Adrenal gland (tissue), 12 donors: Measurements from ENCODE around the gene ASAP2. TPM values are rescaled to one million over a fixed set of nuclear protein-coding genes. Genes with fewer than 3 reads are reported as not detected.

Experiments
- DNase-seq, 7 donors: peaks; one replicate each; pipeline ENCODE4 v3.0.0-alpha.2; 2019 to 2020
- H3K27ac ChIP-seq, 5 donors: fragments of 200-600 bp; sonication (generic) in 4 of 5; 1 replicate in 3 of 5; 2 replicates in 2 of 5; pipeline versions ENCODE4 v1.5.1 to v1.8.0; 2016 to 2020; ENCODE audit warnings: mild to moderate bottlenecking in 1 of 5
- H3K27me3 ChIP-seq: fragments of 200-600 bp; 2 replicates; pipeline ENCODE4 v1.8.0; 2021
- H3K36me3 ChIP-seq, 2 donors: fragments of 200-600 bp; replicated peaks in 1 of 2; 1 replicate in 1 of 2; 2 replicates in 1 of 2; pipeline versions ENCODE4 v1.5.1 to v1.8.0; 2018 to 2022
- H3K4me1 ChIP-seq, 2 donors: fragments of 200-600 bp; replicated peaks in 1 of 2; 1 replicate in 1 of 2; 2 replicates in 1 of 2; pipeline versions ENCODE4 v1.5.1 to v1.8.0; 2018 to 2021
- H3K4me3 ChIP-seq, 4 donors: fragments of 200-600 bp; sonication (generic) in 3 of 4; one replicate each; pipeline ENCODE4 v1.5.1; 2016 to 2018
- H3K9me3 ChIP-seq, 3 donors: fragments of 200-600 bp; sonication (generic) in 1 of 3; replicated peaks in 1 of 3; 1 replicate in 2 of 3; 2 replicates in 1 of 3; pipeline versions ENCODE4 v1.5.1 to v1.8.0; 2016 to 2021
- CTCF ChIP-seq, 6 experiments: fragments of 450-650 bp in 4 of 6; fragments of 200-600 bp in 2 of 6; sonication (generic) in 1 of 6; IDR thresholded peaks; 1 replicate in 5 of 6; 2 replicates in 1 of 6; pipeline versions ENCODE4 v1.5.1 to v1.8.0; 2016 to 2021; ENCODE audit warnings: antibody characterized with exemption in 6 of 6, mild to moderate bottlenecking in 2 of 6, moderate library complexity in 1 of 6
- POLR2A ChIP-seq, 2 donors: fragments of 450-650 bp; IDR thresholded peaks; one replicate each; pipeline ENCODE4 v1.6.1; 2017; ENCODE audit warnings: antibody characterized with exemption in 2 of 2, mild to moderate bottlenecking in 2 of 2, moderate library complexity in 1 of 2
- WGBS, 4 donors: extraction: QIAGEN DNeasy Blood & Tissue Kit in 2 of 4; methylation state at CpG; one replicate each; pipeline versions ENCODE4 v1.1.5 to v1.1.7; 2013 to 2017; 5-methylcytosine and 5-hydroxymethylcytosine counted together
- intact Hi-C, 2 donors: fragments of 100-400 bp; cut with DNase I; formaldehyde crosslinking; loops; one replicate each; pipeline versions ENCODE4 v1.14.1 to v1.15.0; 2022 to 2023
- polyA plus RNA-seq, 3 donors: library from polyadenylated mRNA; stranded (reverse); fragments of 200-250 nt in 2 of 3; fragments of 350-450 nt in 1 of 3; fragmentation: Illumina TruSeq in 1 of 3; extraction: RNeasy Lipid Tissue Mini Kit (QIAGEN cat#74804) in 1 of 3; gene quantifications; one replicate each; pipeline ENCODE4 v1.2.3, GENCODE V29; 2013 to 2014
- total RNA-seq, 9 donors: library from RNA; depleted of rRNA in 4 of 9; stranded (reverse); fragments of >200 nt in 4 of 9; fragments of 120-200 nt in 1 of 9; fragmentation: NEBNext Ultra II Directional in 1 of 9; extraction: Animal tissue kit (Norgen Biotek cat#: 25700) in 1 of 9; gene quantifications; one replicate each; pipeline versions ENCODE4 v1.1.0 to v1.2.4, GENCODE V29; 2013 to 2023
- donor health status: healthy with polysubstance abuse.
- donor health status: Bipolar disorder and iron deficiency.
- donor health status: DM: yes; HTN: yes; CAD: no.
- donor health status: DM: no; HTN: no; CAD: no.
- donor health status: DM: no; HTN: no; CAD: no.
- donor health status: DM: yes; HTN: yes; CAD: no.

ASAP2 gene
- total and polyA plus RNA-seq, 12 donors = 5.4 to 12.9 (median 7.7) TPM

- TF ChIP-seq POLR2A (IDR thresholded peaks at IDR 0.05) (no peak), CTCF (IDR thresholded peaks at IDR 0.05) (no peak)
- intact Hi-C loops = no loop called here
- Histone ChIP-seq H3K36me3 (no peaks in the 10 kb centered on the region), H3K9me3 (no peaks in the 10 kb centered on the region), H3K27me3 (no peaks in the 10 kb centered on the region), H3K4me3 (no peak overlapping the region), H3K27ac (peak overlapping the region in 2 of 5 donors; percentile 65 to 79), H3K4me1 (peaks cover 10 to 19% of the 10 kb centered on the region in 2 donors)
- DNase-seq = peak in 6 of 7 donors; percentile 63 to 79 (median 67)
- WGBS, 4 donors = 61 to 81% (median 63%) methylated on average over 27 to 30 of the region's 30 CpGs
Measured at GRCh38 chr2:9378433-9379390, 172.1 kb downstream of the ASAP2 start.

GRCh38 chr2:9379391-9379755 lies 172.8 kb downstream of the ASAP2 start:
- Histone ChIP-seq H3K4me1 (peaks cover 10 to 19% of the 10 kb centered on the region in 2 donors), H3K27ac (no peak overlapping the region), H3K36me3 (no peaks in the 10 kb centered on the region), H3K9me3 (no peaks in the 10 kb centered on the region), H3K27me3 (no peaks in the 10 kb centered on the region), H3K4me3 (no peak overlapping the region)
- intact Hi-C loops = no loop called here
- WGBS, 4 donors = 90 to 98% (median 92%) methylated on average over 5 of the region's 5 CpGs
- no peak for DNase-seq
- TF ChIP-seq CTCF (IDR thresholded peaks at IDR 0.05) = no peak
- TF ChIP-seq POLR2A (IDR thresholded peaks at IDR 0.05) = no peak

GRCh38 chr2:9380702-9381628 lies 174.4 kb downstream of the ASAP2 start:
- no peaks in the 10 kb centered on the region for H3K9me3 ChIP-seq
- H3K27ac ChIP-seq = peak overlapping the region in 4 of 5 donors; percentile 41 to 89 (median 66)
- TF ChIP-seq CTCF (IDR thresholded peaks at IDR 0.05) = no peak
- peak in 1 of 2 donors; percentile 14 for TF ChIP-seq POLR2A (IDR thresholded peaks at IDR 0.05)
- H3K36me3 ChIP-seq = no peaks in the 10 kb centered on the region
- WGBS, 4 donors = 58 to 78% (median 59%) methylated on average over 9 to 18 of the region's 18 CpGs
- no peak overlapping the region for H3K4me3 ChIP-seq
- H3K4me1 ChIP-seq = peaks cover 10 to 21% of the 10 kb centered on the region in 2 donors
- DNase-seq = peak in 6 of 7 donors; percentile 81 to 88 (median 84)
- intact Hi-C loops = no loop called here
- no peaks in the 10 kb centered on the region for H3K27me3 ChIP-seq
